Measurements from ENCODE around the gene TMTC1.

The TMTC1 gene

GRCh38 chr12:29816874-29817725, 33.4 kb upstream of the TMTC1 start:
- TF ChIP-seq REST (IDR thresholded peaks at IDR 0.05; ENCODE audit: insufficient read depth in 1 of 2, low read depth in 2 of 2, low read length in 2 of 2) (no peak), POLR2AphosphoS5 (IDR thresholded peaks at IDR 0.05; ENCODE audit: low read depth, low read length) (no peak), TAF1 (IDR thresholded peaks at IDR 0.05; ENCODE audit: borderline replicate concordance, insufficient read depth, low read length) (no peak), FOXP2 (optimal IDR thresholded peaks at IDR 0.05; ENCODE audit: borderline replicate concordance, extremely low read depth, extremely low read length, insufficient read depth) (no peak), SIN3A (IDR thresholded peaks at IDR 0.05; ENCODE audit: borderline replicate concordance, insufficient read depth, low read length) (no peak)

- TF ChIP-seq REST (IDR thresholded peaks at IDR 0.05; ENCODE audit: insufficient read depth in 1 of 2, low read depth in 2 of 2, low read length in 2 of 2) (no peak), SIN3A (IDR thresholded peaks at IDR 0.05; ENCODE audit: borderline replicate concordance, insufficient read depth, low read length) (no peak), POLR2AphosphoS5 (IDR thresholded peaks at IDR 0.05; ENCODE audit: low read depth, low read length) (no peak), TAF1 (IDR thresholded peaks at IDR 0.05; ENCODE audit: borderline replicate concordance, insufficient read depth, low read length) (no peak), FOXP2 (optimal IDR thresholded peaks at IDR 0.05; ENCODE audit: borderline replicate concordance, extremely low read depth, extremely low read length, insufficient read depth) (no peak)
Measured at GRCh38 chr12:29807129-29807528, 23.4 kb upstream of the TMTC1 start.

GRCh38 chr12:29804019-29804418, 20.3 kb upstream of the TMTC1 start:
- TF ChIP-seq SIN3A (IDR thresholded peaks at IDR 0.05; ENCODE audit: borderline replicate concordance, insufficient read depth, low read length) (no peak), POLR2AphosphoS5 (IDR thresholded peaks at IDR 0.05; ENCODE audit: low read depth, low read length) (no peak), FOXP2 (optimal IDR thresholded peaks at IDR 0.05; ENCODE audit: borderline replicate concordance, extremely low read depth, extremely low read length, insufficient read depth) (no peak), TAF1 (IDR thresholded peaks at IDR 0.05; ENCODE audit: borderline replicate concordance, insufficient read depth, low read length) (no peak)

- TF ChIP-seq FOXP2 (optimal IDR thresholded peaks at IDR 0.05; ENCODE audit: borderline replicate concordance, extremely low read depth, extremely low read length, insufficient read depth) = no peak
- no peak for TF ChIP-seq POLR2AphosphoS5 (IDR thresholded peaks at IDR 0.05; ENCODE audit: low read depth, low read length)
- no peak for TF ChIP-seq REST (IDR thresholded peaks at IDR 0.05; ENCODE audit: insufficient read depth in 1 of 2, low read depth in 2 of 2, low read length in 2 of 2)
- no peak for TF ChIP-seq SIN3A (IDR thresholded peaks at IDR 0.05; ENCODE audit: borderline replicate concordance, insufficient read depth, low read length)
- TF ChIP-seq TAF1 (IDR thresholded peaks at IDR 0.05; ENCODE audit: borderline replicate concordance, insufficient read depth, low read length) = no peak
Measured at GRCh38 chr12:29799591-29799990, 15.8 kb upstream of the TMTC1 start.

DNA sequence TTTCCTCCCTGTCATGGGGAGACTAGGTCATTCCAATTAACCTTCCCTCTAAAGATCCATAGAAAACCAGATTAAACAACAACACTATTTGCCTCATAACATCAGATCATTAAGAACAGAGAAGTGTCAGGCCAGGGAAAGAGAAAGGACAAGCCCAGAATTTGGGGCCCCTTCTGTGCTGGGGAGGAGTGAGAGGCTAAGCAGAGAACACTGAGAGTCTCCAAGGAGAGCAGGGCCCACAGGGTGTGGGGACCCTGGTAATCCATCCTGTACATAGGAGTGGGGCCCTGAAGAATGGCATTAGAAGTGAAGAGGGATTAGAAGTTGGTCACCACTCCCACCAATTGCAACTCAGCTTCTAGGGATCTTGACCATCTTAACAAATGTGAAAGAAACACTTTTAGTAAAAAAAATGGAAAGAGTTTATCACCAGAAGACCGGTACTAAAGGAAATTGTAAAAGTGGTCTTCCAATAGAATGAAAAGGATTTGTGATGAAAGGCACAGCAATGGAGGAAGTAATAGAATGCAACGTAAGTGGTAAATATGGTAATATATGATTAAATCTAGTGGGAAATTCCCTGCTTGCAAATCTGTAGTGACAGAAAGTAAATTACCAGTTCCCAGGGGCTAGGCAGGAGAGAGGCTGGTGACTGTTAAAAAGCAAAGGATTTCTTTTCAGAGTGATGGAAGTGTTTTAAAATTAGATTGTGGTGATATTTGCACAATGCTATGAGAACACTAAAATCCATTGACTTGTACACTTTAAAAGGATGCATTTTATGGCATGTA, 14.0 kb upstream of the TMTC1 start:
- TF ChIP-seq REST (IDR thresholded peaks at IDR 0.05; ENCODE audit: insufficient read depth in 1 of 2, low read depth in 2 of 2, low read length in 2 of 2) = no peak
- TF ChIP-seq TAF1 (IDR thresholded peaks at IDR 0.05; ENCODE audit: borderline replicate concordance, insufficient read depth, low read length) = no peak
- no peak for TF ChIP-seq FOXP2 (optimal IDR thresholded peaks at IDR 0.05; ENCODE audit: borderline replicate concordance, extremely low read depth, extremely low read length, insufficient read depth)
- TF ChIP-seq POLR2AphosphoS5 (IDR thresholded peaks at IDR 0.05; ENCODE audit: low read depth, low read length) = no peak
- TF ChIP-seq SIN3A (IDR thresholded peaks at IDR 0.05; ENCODE audit: borderline replicate concordance, insufficient read depth, low read length) = no peak
